HCT116 (cell line): ENCODE results near the gene TFG.

Source experiments
- CTCF ChIP-seq, 3 experiments: fragments of 200-600 bp in 1 of 3; sonication (generic) in 1 of 3; IDR thresholded peaks in 2 of 3; conservative IDR thresholded peaks in 1 of 3; 2 replicates each; pipeline ENCODE4 v1.5.1; 2012 to 2017; ENCODE audit warnings: low read depth in 2 of 3, low read length in 2 of 3, antibody characterized with exemption in 1 of 3, borderline replicate concordance in 1 of 3, control low read depth in 1 of 3, mild to moderate bottlenecking in 1 of 3, mixed read lengths in 1 of 3, mixed run types in 1 of 3, moderate library complexity in 1 of 3; ENCODE audit not compliant: insufficient read depth in 1 of 3
- EZH2 ChIP-seq: fragments of 200-600 bp; sonication (generic); IDR thresholded peaks from 2 replicates; pipeline ENCODE4 v1.6.1; 2017; ENCODE audit warnings: antibody characterized with exemption, mixed run types
- SIN3A ChIP-seq: IDR thresholded peaks from 2 replicates; pipeline ENCODE4 v1.6.1; 2012; ENCODE audit warnings: low read depth
- SP1 ChIP-seq: IDR thresholded peaks from 2 replicates; pipeline ENCODE4 v1.6.1; 2012; ENCODE audit warnings: low read depth
- YY1 ChIP-seq: IDR thresholded peaks from 2 replicates; pipeline ENCODE4 v1.6.1; 2011; ENCODE audit warnings: low read length, low read depth, moderate library complexity, mild to moderate bottlenecking; ENCODE audit not compliant: insufficient replicate concordance; ENCODE audit errors: extremely low read depth

- TF ChIP-seq SIN3A (no peak), YY1 (no peak), CTCF (IDR thresholded peaks at IDR 0.05 in 2 of 3, conservative IDR thresholded peaks at IDR 0.05 in 1 of 3; ENCODE audit: borderline replicate concordance in 1 of 3, insufficient read depth in 1 of 3, low read depth in 2 of 3, low read length in 2 of 3) (no peak), EZH2 (no peak), SP1 (no peak)
These were observed 35.4 kb downstream of the TFG start for GRCh38 chr3:100744671-100745070.
